ENCODE results near the gene SELPLG. TPM values are rescaled to one million over a fixed set of nuclear protein-coding genes. Genes with fewer than 3 reads are reported as not detected.

Gene SELPLG
- total RNA-seq, 1 experiment from 2014 or later: 0.41 TPM

DNA sequence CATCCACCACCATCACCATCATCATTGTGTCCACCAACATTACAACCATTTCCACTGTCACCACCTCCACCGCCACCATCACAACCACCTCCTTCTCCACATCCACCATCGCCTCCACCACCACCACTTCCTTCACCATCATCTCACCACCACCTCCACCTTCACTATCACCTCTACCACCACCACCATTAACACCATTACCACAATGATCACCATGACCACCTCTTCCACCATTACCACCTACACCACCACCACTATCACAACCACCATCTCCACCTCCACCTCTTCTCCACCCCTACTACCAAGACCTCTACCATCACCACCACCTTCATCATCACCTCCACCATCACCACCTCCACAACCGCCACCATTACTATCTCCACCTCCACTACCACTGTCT, 54.9 kb downstream of the SELPLG start:
- ChIA-PET CTCF (no interaction called here), POLR2A (no interaction called here)
- no peak overlapping the region for H3K4me3 ChIP-seq (ENCODE audit: low read depth in 2 of 2, low read length in 2 of 2)
- no TSS peak for BruUV-seq (replicated peaks)
- no peak overlapping the region for H3K27ac ChIP-seq (ENCODE audit: low read length)
- ATAC-seq (no peak), DNase-seq (ENCODE audit: low read depth, low spot score) (no peak)
- in situ Hi-C loops (cut with HindIII; ENCODE audit: low pct_unique_long_range_greater_than_20kb, low sequenced_read_pairs) (no loop called here), intact Hi-C loops (cut with micrococcal nuclease; ENCODE audit: unreplicated experiment) (no loop called here)
- no peaks in the 10 kb centered on the region for H3K9me3 ChIP-seq (ENCODE audit: control insufficient read depth, insufficient read depth, low read depth, low read length)
- no peaks in the 10 kb centered on the region for H3K27me3 ChIP-seq (ENCODE audit: control insufficient read depth, insufficient read depth, low read length)
- H3K36me3 ChIP-seq (ENCODE audit: control insufficient read depth, insufficient read depth, low read length): no peaks in the 10 kb centered on the region
- no peaks in the 10 kb centered on the region for H3K4me1 ChIP-seq (ENCODE audit: control insufficient read depth, insufficient read depth, low read length)
- TF ChIP-seq, protein P1, sequence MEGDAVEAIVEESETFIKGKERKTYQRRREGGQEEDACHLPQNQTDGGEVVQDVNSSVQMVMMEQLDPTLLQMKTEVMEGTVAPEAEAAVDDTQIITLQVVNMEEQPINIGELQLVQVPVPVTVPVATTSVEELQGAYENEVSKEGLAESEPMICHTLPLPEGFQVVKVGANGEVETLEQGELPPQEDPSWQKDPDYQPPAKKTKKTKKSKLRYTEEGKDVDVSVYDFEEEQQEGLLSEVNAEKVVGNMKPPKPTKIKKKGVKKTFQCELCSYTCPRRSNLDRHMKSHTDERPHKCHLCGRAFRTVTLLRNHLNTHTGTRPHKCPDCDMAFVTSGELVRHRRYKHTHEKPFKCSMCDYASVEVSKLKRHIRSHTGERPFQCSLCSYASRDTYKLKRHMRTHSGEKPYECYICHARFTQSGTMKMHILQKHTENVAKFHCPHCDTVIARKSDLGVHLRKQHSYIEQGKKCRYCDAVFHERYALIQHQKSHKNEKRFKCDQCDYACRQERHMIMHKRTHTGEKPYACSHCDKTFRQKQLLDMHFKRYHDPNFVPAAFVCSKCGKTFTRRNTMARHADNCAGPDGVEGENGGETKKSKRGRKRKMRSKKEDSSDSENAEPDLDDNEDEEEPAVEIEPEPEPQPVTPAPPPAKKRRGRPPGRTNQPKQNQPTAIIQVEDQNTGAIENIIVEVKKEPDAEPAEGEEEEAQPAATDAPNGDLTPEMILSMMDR (IDR thresholded peaks at IDR 0.05): no peak
- TF ChIP-seq POLR2AphosphoS5 (IDR thresholded peaks at IDR 0.05; ENCODE audit: low read depth, low read length): no peak
- TF ChIP-seq TCF7L2 (IDR thresholded peaks at IDR 0.05; ENCODE audit: low read depth, low read length): no peak
- TF ChIP-seq, protein P2, sequence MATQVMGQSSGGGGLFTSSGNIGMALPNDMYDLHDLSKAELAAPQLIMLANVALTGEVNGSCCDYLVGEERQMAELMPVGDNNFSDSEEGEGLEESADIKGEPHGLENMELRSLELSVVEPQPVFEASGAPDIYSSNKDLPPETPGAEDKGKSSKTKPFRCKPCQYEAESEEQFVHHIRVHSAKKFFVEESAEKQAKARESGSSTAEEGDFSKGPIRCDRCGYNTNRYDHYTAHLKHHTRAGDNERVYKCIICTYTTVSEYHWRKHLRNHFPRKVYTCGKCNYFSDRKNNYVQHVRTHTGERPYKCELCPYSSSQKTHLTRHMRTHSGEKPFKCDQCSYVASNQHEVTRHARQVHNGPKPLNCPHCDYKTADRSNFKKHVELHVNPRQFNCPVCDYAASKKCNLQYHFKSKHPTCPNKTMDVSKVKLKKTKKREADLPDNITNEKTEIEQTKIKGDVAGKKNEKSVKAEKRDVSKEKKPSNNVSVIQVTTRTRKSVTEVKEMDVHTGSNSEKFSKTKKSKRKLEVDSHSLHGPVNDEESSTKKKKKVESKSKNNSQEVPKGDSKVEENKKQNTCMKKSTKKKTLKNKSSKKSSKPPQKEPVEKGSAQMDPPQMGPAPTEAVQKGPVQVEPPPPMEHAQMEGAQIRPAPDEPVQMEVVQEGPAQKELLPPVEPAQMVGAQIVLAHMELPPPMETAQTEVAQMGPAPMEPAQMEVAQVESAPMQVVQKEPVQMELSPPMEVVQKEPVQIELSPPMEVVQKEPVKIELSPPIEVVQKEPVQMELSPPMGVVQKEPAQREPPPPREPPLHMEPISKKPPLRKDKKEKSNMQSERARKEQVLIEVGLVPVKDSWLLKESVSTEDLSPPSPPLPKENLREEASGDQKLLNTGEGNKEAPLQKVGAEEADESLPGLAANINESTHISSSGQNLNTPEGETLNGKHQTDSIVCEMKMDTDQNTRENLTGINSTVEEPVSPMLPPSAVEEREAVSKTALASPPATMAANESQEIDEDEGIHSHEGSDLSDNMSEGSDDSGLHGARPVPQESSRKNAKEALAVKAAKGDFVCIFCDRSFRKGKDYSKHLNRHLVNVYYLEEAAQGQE (IDR thresholded peaks at IDR 0.05; ENCODE audit: insufficient read depth in 1 of 2, low read depth in 2 of 2, low read length in 1 of 2): no peak
- no peak for TF ChIP-seq SIN3A (IDR thresholded peaks at IDR 0.05; ENCODE audit: borderline replicate concordance, insufficient read depth, low read depth, low read length)

DNA sequence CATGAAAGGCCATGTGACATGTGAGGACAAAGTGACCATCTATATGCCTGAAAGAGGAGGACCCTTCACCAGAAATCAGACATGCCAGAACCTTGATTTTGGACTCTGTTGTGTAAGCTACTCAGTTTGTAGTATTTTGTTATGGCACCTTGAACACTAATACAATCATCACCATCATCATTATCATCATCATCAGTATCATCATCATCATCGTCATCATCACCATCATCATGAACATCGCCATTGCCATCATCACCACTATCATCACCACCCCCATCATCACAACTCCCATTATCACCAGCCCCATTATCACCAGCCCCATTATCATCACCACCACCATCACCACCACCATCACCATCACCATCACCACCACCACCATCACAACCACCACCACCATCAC, 55.4 kb downstream of the SELPLG start:
- Histone ChIP-seq H3K4me1 (ENCODE audit: control insufficient read depth, insufficient read depth, low read length) (no peaks in the 10 kb centered on the region), H3K4me3 (ENCODE audit: low read depth in 2 of 2, low read length in 2 of 2) (no peak overlapping the region), H3K27ac (ENCODE audit: low read length) (no peak overlapping the region), H3K9me3 (ENCODE audit: control insufficient read depth, insufficient read depth, low read depth, low read length) (no peaks in the 10 kb centered on the region), H3K27me3 (ENCODE audit: control insufficient read depth, insufficient read depth, low read length) (no peaks in the 10 kb centered on the region), H3K36me3 (ENCODE audit: control insufficient read depth, insufficient read depth, low read length) (no peaks in the 10 kb centered on the region)
- ATAC-seq (no peak), DNase-seq (ENCODE audit: low read depth, low spot score) (no peak)
- in situ Hi-C loops (cut with HindIII; ENCODE audit: low pct_unique_long_range_greater_than_20kb, low sequenced_read_pairs): no loop called here
- intact Hi-C loops (cut with micrococcal nuclease; ENCODE audit: unreplicated experiment): no loop called here
- TF ChIP-seq, protein P2 (IDR thresholded peaks at IDR 0.05; ENCODE audit: insufficient read depth in 1 of 2, low read depth in 2 of 2, low read length in 1 of 2): no peak
- TF ChIP-seq, protein P1 (IDR thresholded peaks at IDR 0.05): no peak
- TF ChIP-seq TCF7L2 (IDR thresholded peaks at IDR 0.05; ENCODE audit: low read depth, low read length) (no peak), SIN3A (IDR thresholded peaks at IDR 0.05; ENCODE audit: borderline replicate concordance, insufficient read depth, low read depth, low read length) (no peak), POLR2AphosphoS5 (IDR thresholded peaks at IDR 0.05; ENCODE audit: low read depth, low read length) (no peak)
- POLR2A ChIA-PET: no interaction called here
- CTCF ChIA-PET: no interaction called here
- no TSS peak for BruUV-seq (replicated peaks)

Measured in Panc1 (cell line).